H1 (cell line): ENCODE measurements around the gene NRTN. TPM values are rescaled to one million over a fixed set of nuclear protein-coding genes. Genes with fewer than 3 reads are reported as not detected.

ENCODE experiments used
- CTCF ChIA-PET: fragments of 300-600 bp; sonication (Branson Sonifier 250); formaldehyde crosslinking; loops from one replicate; lab custom pipeline; 2021; ENCODE audit not compliant: partially characterized antibody; lab: Charles Lee
- POLR2A ChIA-PET: fragments of 300-600 bp; sonication (Branson Sonifier 250); formaldehyde crosslinking; loops from one replicate; lab custom pipeline; 2021; ENCODE audit warnings: inconsistent platforms; ENCODE audit not compliant: partially characterized antibody; lab: Charles Lee
- DNase-seq, 2 experiments: peaks; one replicate each; pipeline versions ENCODE4 v3.0.0 to v3.0.0-alpha.2; 2010 to 2022; ENCODE audit warnings: low spot score in 2 of 2, low read depth in 1 of 2, mixed read lengths in 1 of 2
- FAIRE-seq: peaks from 2 replicates; lab custom pipeline; 2011; peaks lifted over from hg19 to GRCh38; lab: Jason Lieb, UNC
- H2AFZ ChIP-seq: 2 replicates; pipeline ENCODE4 v1.8.1; 2012; ENCODE audit warnings: low read length, inconsistent platforms
- H2AK5ac ChIP-seq: 2 replicates; pipeline ENCODE4 v1.6.1; 2013; ENCODE audit warnings: low read depth, low read length
- H2BK120ac ChIP-seq: replicated peaks from 2 replicates; pipeline ENCODE3; 2013; ENCODE audit warnings: low read depth, low read length, inconsistent platforms
- H2BK12ac ChIP-seq: 2 replicates; pipeline ENCODE4 v1.6.1; 2013; ENCODE audit warnings: low read depth, low read length
- H2BK15ac ChIP-seq: 2 replicates; pipeline ENCODE4 v1.6.1; 2013; ENCODE audit warnings: low read length
- H2BK20ac ChIP-seq: 2 replicates; pipeline ENCODE4 v1.6.1; 2013; ENCODE audit warnings: low read length
- H2BK5ac ChIP-seq: 2 replicates; pipeline ENCODE4 v1.6.1; 2013; ENCODE audit warnings: low read depth, low read length
- H3K14ac ChIP-seq: 2 replicates; pipeline ENCODE4 v1.6.1; 2013; ENCODE audit warnings: inconsistent platforms; ENCODE audit not compliant: insufficient read length
- H3K18ac ChIP-seq: 2 replicates; pipeline ENCODE4 v1.6.1; 2013; ENCODE audit warnings: low read length; ENCODE audit errors: extremely low read depth
- H3K23ac ChIP-seq: 2 replicates; pipeline ENCODE4 v1.6.1; 2013; ENCODE audit warnings: inconsistent platforms; ENCODE audit not compliant: insufficient read length
- H3K23me2 ChIP-seq: 2 replicates; pipeline ENCODE4 v1.6.1; 2013; ENCODE audit warnings: low read depth, low read length
- H3K27ac ChIP-seq: 2 replicates; pipeline ENCODE4 v1.6.1; 2011; ENCODE audit warnings: low read depth, low read length, inconsistent platforms
- H3K27me3 ChIP-seq, 4 experiments: replicated peaks in 1 of 4; 1 replicate in 1 of 4; 2 replicates in 3 of 4; pipeline versions ENCODE4 v1.6.1 to v1.8.1; 2011 to 2013; ENCODE audit warnings: low read length in 3 of 4, mild to moderate bottlenecking in 3 of 4, inconsistent platforms in 2 of 4, mixed read lengths in 2 of 4, moderate library complexity in 1 of 4; ENCODE audit not compliant: control insufficient read depth in 3 of 4, insufficient read depth in 3 of 4; ENCODE audit errors: extremely low read depth in 1 of 4
- H3K36me3 ChIP-seq, 4 experiments: 2 replicates each; pipeline versions ENCODE4 v1.6.1 to v1.8.1; 2011 to 2013; ENCODE audit warnings: mild to moderate bottlenecking in 4 of 4, low read length in 3 of 4, moderate library complexity in 2 of 4, control low read depth in 1 of 4, inconsistent platforms in 1 of 4; ENCODE audit not compliant: insufficient read depth in 4 of 4, control insufficient read depth in 2 of 4
- H3K4ac ChIP-seq: replicated peaks from 2 replicates; pipeline ENCODE3; 2013; ENCODE audit warnings: low read length, low read depth, mixed read lengths, inconsistent platforms; ENCODE audit not compliant: insufficient read length
- H3K4me1 ChIP-seq, 4 experiments: replicated peaks in 1 of 4; 1 replicate in 1 of 4; 2 replicates in 3 of 4; pipeline versions ENCODE4 v1.6.1 to v1.8.1; 2011 to 2013; ENCODE audit warnings: low read length in 3 of 4, inconsistent platforms in 2 of 4, mixed read lengths in 1 of 4; ENCODE audit not compliant: insufficient read depth in 4 of 4, control insufficient read depth in 3 of 4
- H3K4me2 ChIP-seq, 2 experiments: 2 replicates each; pipeline versions ENCODE4 v1.6.1 to v1.8.1; 2011 to 2013; ENCODE audit warnings: low read depth in 2 of 2, low read length in 2 of 2, control low read depth in 1 of 2, inconsistent platforms in 1 of 2, mild to moderate bottlenecking in 1 of 2; ENCODE audit not compliant: insufficient read depth in 1 of 2
- H3K4me3 ChIP-seq, 4 experiments: fragments of 200-600, 300-600 bp in 1 of 4; sonication (generic), shearing (Covaris generic), sonication (Bioruptor Twin) in 1 of 4; 2 replicates each; pipeline versions ENCODE4 v1.5.1 to v1.8.1; 2011 to 2016; ENCODE audit warnings: low read length in 4 of 4, low read depth in 3 of 4, control low read depth in 2 of 4, inconsistent platforms in 2 of 4, mild to moderate bottlenecking in 2 of 4, mixed read lengths in 1 of 4, moderate library complexity in 1 of 4; ENCODE audit not compliant: insufficient read depth in 2 of 4; ENCODE audit errors: extremely low read depth in 1 of 4
- H3K56ac ChIP-seq: replicated peaks from 2 replicates; pipeline ENCODE3; 2013; ENCODE audit warnings: low read depth, mild to moderate bottlenecking, mixed read lengths, low read length, inconsistent platforms; ENCODE audit not compliant: insufficient read length
- H3K79me1 ChIP-seq: 2 replicates; pipeline ENCODE4 v1.6.1; 2013; ENCODE audit warnings: low read depth, low read length, control low read depth
- H3K79me2 ChIP-seq, 2 experiments: 2 replicates each; pipeline versions ENCODE4 v1.6.1 to v1.8.1; 2012 to 2013; ENCODE audit warnings: low read length in 2 of 2, mild to moderate bottlenecking in 2 of 2, inconsistent platforms in 1 of 2; ENCODE audit not compliant: insufficient read depth in 2 of 2, control insufficient read depth in 1 of 2
- H3K9ac ChIP-seq, 4 experiments: replicated peaks in 1 of 4; 1 replicate in 1 of 4; 2 replicates in 3 of 4; pipeline versions ENCODE4 v1.6.1 to v1.8.1; 2011 to 2013; ENCODE audit warnings: low read depth in 3 of 4, low read length in 3 of 4, control low read depth in 2 of 4, mild to moderate bottlenecking in 2 of 4, moderate library complexity in 2 of 4, inconsistent platforms in 1 of 4; ENCODE audit errors: extremely low read depth in 1 of 4
- H3K9me3 ChIP-seq, 2 experiments: 2 replicates each; pipeline versions ENCODE4 v1.6.1 to v1.8.1; 2012 to 2013; ENCODE audit warnings: mild to moderate bottlenecking in 2 of 2, moderate library complexity in 2 of 2, control low read depth in 1 of 2, inconsistent platforms in 1 of 2, low read depth in 1 of 2, low read length in 1 of 2, mixed read lengths in 1 of 2; ENCODE audit not compliant: insufficient read depth in 2 of 2
- H4K20me1 ChIP-seq, 2 experiments: replicated peaks in 1 of 2; 2 replicates each; pipeline versions ENCODE3 to v1.8.1; 2011 to 2013; ENCODE audit warnings: inconsistent platforms in 2 of 2, low read length in 2 of 2, mild to moderate bottlenecking in 1 of 2; ENCODE audit not compliant: insufficient read depth in 2 of 2, control insufficient read depth in 1 of 2
- H4K5ac ChIP-seq: 2 replicates; pipeline ENCODE4 v1.6.1; 2013; ENCODE audit warnings: low read length, low read depth, mixed read lengths, inconsistent platforms; ENCODE audit not compliant: insufficient read length
- H4K8ac ChIP-seq: 2 replicates; pipeline ENCODE4 v1.8.0; 2013; ENCODE audit warnings: mild to moderate bottlenecking, moderate library complexity, low read length, inconsistent platforms; ENCODE audit not compliant: insufficient read depth; ENCODE audit errors: extremely low read depth
- H4K91ac ChIP-seq: replicated peaks from 2 replicates; pipeline ENCODE3; 2013; ENCODE audit warnings: low read length, mixed read lengths, inconsistent platforms; ENCODE audit not compliant: insufficient read length
- EGR1 ChIP-seq: IDR thresholded peaks from 2 replicates; pipeline ENCODE4 v1.6.1; 2011; ENCODE audit warnings: low read depth, low read length, borderline replicate concordance
- HDAC6 ChIP-seq: IDR thresholded peaks from one replicate; pipeline ENCODE4 v1.7.1; 2012; ENCODE audit warnings: low read depth, mild to moderate bottlenecking, inconsistent platforms, low read length, moderate library complexity
- JUN ChIP-seq: IDR thresholded peaks from 2 replicates; pipeline ENCODE4 v1.6.1; 2011; ENCODE audit warnings: low read depth, mild to moderate bottlenecking, improper control_type of control experiment, low read length
- PHF8 ChIP-seq: fragments of 200-600 bp; sonication (generic); conservative IDR thresholded peaks from 2 replicates; pipeline ENCODE4 v1.7.1; 2012; ENCODE audit warnings: low read depth, mild to moderate bottlenecking, inconsistent platforms, low read length, moderate library complexity
- WGBS, 2 experiments: shearing (Covaris generic) in 1 of 2; methylation state at CpG; one replicate each; pipeline versions ENCODE4 v1.1.6 to v1.1.7; 2013 to 2015; ENCODE audit warnings: low lambda C conversion rate in 2 of 2, mixed read lengths in 2 of 2, inconsistent platforms in 1 of 2, low coverage in 1 of 2, missing lambda C conversion rate in 1 of 2; ENCODE audit not compliant: insufficient replicate concordance in 2 of 2, insufficient coverage in 1 of 2, insufficient read length in 1 of 2; ENCODE audit errors: extremely low coverage in 1 of 2, missing lambda C conversion rate in 1 of 2; 5-methylcytosine and 5-hydroxymethylcytosine counted together
- polyA plus RNA-seq, 7 experiments: library from polyadenylated mRNA; depleted of rRNA in 3 of 7; stranded (reverse) in 5 of 7; unstranded in 2 of 7; fragments of >200 nt in 5 of 7; fragments of 200-250 nt in 2 of 7; gene quantifications; 1 replicate in 5 of 7; 2 replicates in 1 of 7; 4 replicates in 1 of 7; pipeline versions ENCODE4 v1.2.1 to v1.2.3, GENCODE V29; 2011 to 2013; ENCODE audit warnings: missing spikeins in 2 of 7, mixed read lengths in 2 of 7
- total RNA-seq: library from RNA; stranded (reverse); fragmentation: NEBNext Ultra II Directional; extraction: Animal tissue kit (Norgen Biotek cat#: 25700); gene quantifications from 2 replicates; pipeline ENCODE4 v1.2.1, GENCODE V29; 2021

The NRTN gene
- total and polyA plus RNA-seq, 2 of the 8 experiments (the other 6 are each of a cell fraction or from before 2014, with no cell fraction given): 3.9 to 5.3 TPM

DNA sequence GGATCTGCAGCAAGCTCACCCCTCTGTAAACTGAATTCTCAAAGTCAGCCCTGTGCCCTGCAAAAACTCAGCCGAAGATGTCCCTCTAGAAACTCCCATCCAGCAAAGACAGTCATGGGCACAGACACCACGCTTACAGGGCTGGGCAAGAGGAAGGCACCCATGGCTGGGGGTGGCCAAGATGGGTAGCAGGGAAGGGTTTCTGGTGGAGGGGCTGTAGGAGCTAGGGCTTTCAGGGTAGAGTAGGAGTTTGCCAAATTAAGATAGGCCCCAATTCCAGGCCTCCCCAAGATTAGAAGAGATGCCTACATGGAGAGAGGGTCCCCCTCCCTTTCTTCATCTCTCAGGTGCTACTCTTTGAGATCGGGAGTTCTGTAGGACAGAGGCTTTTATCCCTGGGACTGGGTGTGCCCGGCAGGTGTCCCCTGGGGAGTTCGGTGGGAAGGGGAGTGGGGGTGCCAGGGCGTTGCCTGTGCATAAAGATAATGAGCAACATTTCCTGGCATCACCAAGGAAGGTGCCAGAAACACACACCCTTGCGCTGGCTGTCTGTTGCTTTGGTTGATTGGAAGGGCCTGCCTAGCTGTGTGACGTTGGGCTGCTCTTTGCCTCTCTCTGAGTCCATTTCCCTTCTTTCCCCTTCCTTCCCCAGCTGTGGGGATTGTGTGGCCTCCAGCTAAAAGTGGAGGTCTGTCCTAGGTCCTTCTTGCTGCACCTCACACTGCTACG is 9.4 kb downstream of the NRTN start:
- ChIA-PET POLR2A (interaction anchor here (0.7 to 2.0 kb wide), 3 partner anchors 10 to 79 kb away, joined by 3 to 12 read pairs (median 3); no protein-coding TSS in a partner anchor), CTCF (interaction anchor here (0.5 to 1.8 kb wide), 6 partner anchors 10 to 237 kb away, joined by 3 to 8 read pairs (median 4); no protein-coding TSS in a partner anchor)
- Histone ChIP-seq H2BK12ac (no peak overlapping the region), H4K8ac (no peak overlapping the region; the same call in 1 of the 2 replicates), H3K27me3 (no peaks in the 10 kb centered on the region), H2BK5ac (no peak overlapping the region), H4K91ac (no peak overlapping the region), H3K4me1 (no peaks in the 10 kb centered on the region), H2AK5ac (no peak overlapping the region), H3K27ac (no peak overlapping the region), H3K56ac (no peak overlapping the region), H3K36me3 (no peaks in the 10 kb centered on the region), H3K9ac (no peak overlapping the region), H2BK20ac (no peak overlapping the region), H3K4ac (no peak overlapping the region), H3K79me1 (no peaks in the 10 kb centered on the region), H3K23me2 (no peaks in the 10 kb centered on the region), H3K18ac (no peak overlapping the region), H3K4me2 (no peak overlapping the region), H4K5ac (no peak overlapping the region), H2BK120ac (no peak overlapping the region), H3K14ac (no peak overlapping the region), H3K79me2 (no peaks in the 10 kb centered on the region), H2AFZ (no peak overlapping the region), H3K9me3 (no peaks in the 10 kb centered on the region), H4K20me1 (peaks cover 0 to 2% of the 10 kb centered on the region in 2 experiments), H3K4me3 (no peak overlapping the region), H3K23ac (no peak overlapping the region), H2BK15ac (no peak overlapping the region)
- 81% methylated on average over 9 of the region's 9 CpGs; no CpG with 5 or more reads in 1 of the 2 experiments for WGBS, 2 experiments
- no peak for FAIRE-seq
- DNase-seq: no peak
- no peak for TF ChIP-seq EGR1
- TF ChIP-seq PHF8: no peak
- TF ChIP-seq JUN: no peak
- no peak for TF ChIP-seq HDAC6
